Choroid plexus epithelial cell (primary cell): Measurements from ENCODE around the gene TBCA.
A peak's percentile ranks its signal among the peaks of the same experiment; 100 is the strongest.

Source experiments
- DNase-seq: peaks from one replicate; pipeline ENCODE4 v3.0.0-alpha.2; 2010; ENCODE audit warnings: low read depth
- H3K4me3 ChIP-seq: 2 replicates; pipeline ENCODE4 v1.5.1; 2011; ENCODE audit warnings: low read depth, mild to moderate bottlenecking, control low read depth, low read length, moderate library complexity
- CTCF ChIP-seq: conservative IDR thresholded peaks from 2 replicates; pipeline ENCODE4 v1.5.1; 2011; ENCODE audit warnings: low read depth, mild to moderate bottlenecking, control low read depth, inconsistent platforms, low read length, moderate library complexity

TBCA gene

GRCh38 chr5:77774981-77775789, 954 bp downstream of the TBCA start:
- peak overlapping the region; percentile 81 for H3K4me3 ChIP-seq
- TF ChIP-seq CTCF = no peak
- peak; percentile 60 for DNase-seq

- no peak for TF ChIP-seq CTCF
- H3K4me3 ChIP-seq = no peak overlapping the region
- no peak for DNase-seq
These were observed 2.3 kb downstream of the TBCA start for GRCh38 chr5:77773734-77774280.

GRCh38 chr5:77772729-77773128, 3.4 kb downstream of the TBCA start:
- no peak overlapping the region for H3K4me3 ChIP-seq
- no peak for DNase-seq
- TF ChIP-seq CTCF = no peak

- no peak overlapping the region for H3K4me3 ChIP-seq
- no peak for TF ChIP-seq CTCF
These were observed 4.7 kb downstream of the TBCA start for GRCh38 chr5:77771452-77771851.

GRCh38 chr5:77770293-77771005, 5.7 kb downstream of the TBCA start:
- no peak overlapping the region for H3K4me3 ChIP-seq
- TF ChIP-seq CTCF = no peak
- DNase-seq = no peak

More at GRCh38 chr5:77771452-77771851, 4.7 kb downstream of the TBCA start:
- DNase-seq = no peak

- TF ChIP-seq CTCF = no peak
- DNase-seq = peak; percentile 25
- no peak overlapping the region for H3K4me3 ChIP-seq
These were observed 7.2 kb downstream of the TBCA start for GRCh38 chr5:77768978-77769377.
